HT1080 (cell line): Measurements from ENCODE around the gene TAF3. TPM values are rescaled to one million over a fixed set of nuclear protein-coding genes. Genes with fewer than 3 reads are reported as not detected.
A peak's percentile ranks its signal among the peaks of the same experiment; 100 is the strongest.
"Not testable (repeated sequence)": the region's sequence is repeated elsewhere in the genome, so short reads cannot be mapped to it uniquely, and the experiment has no call there.

Experiments used
- DNase-seq: peaks from one replicate; pipeline ENCODE4 v3.0.0-alpha.2; 2015; ENCODE audit warnings: low read depth
- total RNA-seq: library from RNA; depleted of rRNA; stranded (reverse); fragments of >200 nt; shearing (Covaris generic); gene quantifications from 2 replicates; pipeline ENCODE4 v1.2.3, GENCODE V29; 2014

Gene TAF3
- total RNA-seq, 1 experiment from 2014 or later, result 3.1 TPM

DNA sequence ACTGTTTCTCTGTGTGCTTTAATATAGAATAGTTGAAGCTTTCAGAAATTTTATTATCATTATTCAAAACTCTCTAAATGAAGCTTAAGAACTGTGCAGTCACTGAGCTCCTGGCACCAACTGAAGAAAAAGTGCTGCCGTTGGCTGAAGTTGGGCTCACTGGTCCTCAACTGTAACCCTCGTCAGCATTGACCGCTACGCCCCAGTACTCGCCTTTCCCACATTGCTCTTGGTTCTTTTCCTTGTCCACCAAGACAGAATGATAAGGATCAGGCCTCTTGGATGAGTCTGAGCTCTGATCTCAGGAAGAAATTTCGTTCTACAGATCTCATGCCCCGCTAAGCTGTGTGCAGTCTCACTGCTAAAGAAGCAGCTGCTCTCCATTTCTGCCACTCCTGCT, 7.9 kb upstream of the TAF3 start:
- DNase-seq, result no peak

DNA sequence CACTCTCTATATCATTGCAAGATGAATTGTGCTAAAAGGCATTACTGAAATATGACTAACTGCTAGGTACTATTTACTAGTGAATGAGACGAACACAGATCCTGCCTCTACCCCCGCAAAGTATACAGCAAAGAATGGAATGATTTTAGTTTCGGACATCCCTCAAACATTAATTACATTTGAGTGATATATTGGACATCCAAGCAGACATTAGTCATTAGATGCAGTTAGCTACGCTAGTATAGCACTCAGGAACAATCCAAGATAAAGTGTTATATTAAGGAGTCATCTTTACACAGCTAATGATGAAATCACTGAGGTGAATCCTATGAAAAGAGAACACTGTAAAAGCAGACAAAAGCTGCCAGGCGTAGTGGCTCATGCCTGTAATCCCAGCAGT, 7.3 kb upstream of the TAF3 start:
- DNase-seq, result no peak

DNA sequence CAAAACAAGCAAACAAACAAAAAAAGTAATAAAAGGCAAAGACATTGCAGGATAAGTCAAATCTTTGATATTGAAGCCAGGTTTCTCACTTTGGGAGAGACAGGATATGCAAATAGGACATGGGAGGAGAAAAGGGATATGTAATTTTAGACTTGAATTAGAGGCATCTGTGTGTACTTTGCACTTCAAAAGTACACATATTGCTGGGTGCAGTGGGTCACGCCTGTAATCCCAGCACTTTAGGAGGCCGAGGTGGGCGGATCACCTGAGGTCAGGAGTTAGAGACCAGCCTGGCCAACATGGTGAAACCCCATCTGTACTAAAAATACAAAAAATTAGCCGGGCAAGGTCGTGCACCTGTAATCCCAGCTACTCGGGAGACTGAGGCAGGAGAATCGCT, 6.6 kb upstream of the TAF3 start:
- DNase-seq, result not testable (repeated sequence)

DNA sequence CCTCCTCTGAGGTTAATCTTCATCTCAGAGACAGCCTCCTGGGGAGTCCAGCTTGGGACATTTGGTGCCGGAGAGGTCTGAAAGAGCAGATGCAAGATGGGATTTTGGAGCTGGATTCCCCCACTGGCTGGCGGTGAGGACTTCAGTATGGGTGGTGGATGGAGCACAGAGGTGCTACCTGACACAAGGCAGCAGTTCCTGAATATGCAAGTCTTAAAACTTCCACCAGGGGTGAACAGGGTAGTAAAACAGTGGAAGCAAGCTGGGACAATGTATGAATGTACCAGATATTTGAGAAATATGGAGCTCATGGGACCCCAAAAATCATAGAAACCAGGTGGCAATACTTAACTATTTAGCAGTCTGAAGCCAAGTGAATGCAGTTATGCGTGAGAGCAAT, 4.8 kb upstream of the TAF3 start:
- DNase-seq, result no peak

DNA sequence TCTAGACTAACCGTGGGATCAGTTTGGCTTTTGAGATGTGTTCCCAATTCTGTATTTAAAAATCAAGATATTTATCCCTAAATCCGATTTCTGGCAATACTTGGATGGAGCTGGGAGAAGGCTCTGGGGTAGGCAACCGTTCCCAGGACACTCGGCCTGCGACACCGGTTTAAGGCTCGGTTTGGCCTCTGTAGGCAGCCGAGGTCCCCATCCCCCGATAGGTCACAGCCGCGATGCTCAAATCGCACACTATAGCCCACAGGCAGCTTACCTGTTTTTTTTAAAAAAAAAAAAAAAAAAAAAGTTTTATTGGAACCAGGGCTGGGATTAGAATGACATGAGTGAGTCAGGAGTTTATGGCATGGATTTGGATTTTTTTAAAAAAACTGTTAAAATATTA, 729 bp upstream of the TAF3 start:
- no peak for DNase-seq

DNA sequence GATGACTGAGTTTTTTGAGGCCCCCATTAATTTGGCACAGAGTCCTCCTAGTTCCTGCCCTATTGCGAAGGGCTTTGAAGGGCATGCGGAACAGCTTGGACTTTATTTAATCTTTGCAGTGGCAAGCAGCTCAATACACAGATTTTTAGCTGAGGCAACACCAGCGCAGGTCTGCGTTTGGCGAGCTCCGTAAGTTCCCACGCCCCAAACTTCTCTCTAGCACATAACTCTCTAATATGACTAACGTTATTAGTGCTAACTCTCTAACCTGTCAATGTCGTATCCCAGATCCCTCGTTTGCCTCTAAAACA, 366 bp upstream of the TAF3 start:
- DNase-seq, result no peak

DNA sequence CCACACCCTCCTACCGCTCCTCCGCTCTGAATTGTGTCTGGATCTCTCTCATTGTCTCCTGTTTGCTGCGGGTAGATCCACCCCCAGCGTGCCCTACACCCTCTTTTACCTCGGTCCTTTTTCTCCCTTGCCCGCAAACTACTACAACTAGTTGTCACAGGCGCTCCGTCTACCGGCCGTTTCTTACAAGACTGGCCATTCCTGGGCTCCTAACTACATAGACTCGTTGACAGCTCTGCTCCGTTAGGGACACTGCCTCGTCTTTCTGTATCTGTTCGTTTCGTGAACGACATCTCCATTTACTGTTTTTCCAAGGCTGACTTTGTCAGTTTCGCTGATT, 786 bp downstream of the TAF3 start:
- peak; percentile 42 for DNase-seq

DNA sequence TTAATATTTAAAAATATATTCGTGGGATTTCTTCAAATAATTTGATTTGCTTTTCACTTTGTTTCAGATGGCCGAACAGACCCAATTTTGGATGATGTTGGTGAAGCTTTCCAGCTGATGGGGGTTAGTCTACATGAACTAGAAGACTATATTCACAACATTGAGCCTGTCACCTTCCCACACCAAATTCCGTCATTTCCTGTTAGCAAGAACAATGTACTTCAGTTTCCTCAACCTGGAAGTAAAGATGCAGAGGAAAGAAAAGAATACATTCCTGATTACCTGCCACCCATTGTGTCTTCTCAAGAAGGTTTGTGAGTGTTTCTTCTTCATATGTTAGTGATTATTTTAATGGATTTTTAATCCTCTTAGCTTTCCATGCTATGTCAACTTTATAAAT, 5.9 kb downstream of the TAF3 start:
- no peak for DNase-seq

DNA sequence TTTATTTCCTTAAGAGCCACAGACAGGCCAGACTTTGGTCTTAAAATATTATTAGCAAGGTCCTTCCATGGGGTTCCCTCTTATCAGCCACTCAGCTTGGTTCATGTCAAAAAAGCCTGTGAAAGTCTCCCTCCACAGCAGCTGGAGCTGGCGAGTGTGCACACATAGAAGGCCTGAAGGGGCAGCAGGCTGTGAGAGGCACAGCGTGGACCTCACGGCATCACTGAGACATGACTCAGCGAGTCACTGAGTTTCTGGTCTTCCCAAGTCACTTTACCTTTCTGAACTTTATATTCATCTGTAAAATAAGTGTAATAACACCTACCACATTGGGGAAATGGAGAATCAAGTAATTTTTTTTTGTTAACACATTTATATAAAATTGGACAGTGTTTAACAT, 8.7 kb downstream of the TAF3 start:
- DNase-seq, result peak; percentile 65

DNA sequence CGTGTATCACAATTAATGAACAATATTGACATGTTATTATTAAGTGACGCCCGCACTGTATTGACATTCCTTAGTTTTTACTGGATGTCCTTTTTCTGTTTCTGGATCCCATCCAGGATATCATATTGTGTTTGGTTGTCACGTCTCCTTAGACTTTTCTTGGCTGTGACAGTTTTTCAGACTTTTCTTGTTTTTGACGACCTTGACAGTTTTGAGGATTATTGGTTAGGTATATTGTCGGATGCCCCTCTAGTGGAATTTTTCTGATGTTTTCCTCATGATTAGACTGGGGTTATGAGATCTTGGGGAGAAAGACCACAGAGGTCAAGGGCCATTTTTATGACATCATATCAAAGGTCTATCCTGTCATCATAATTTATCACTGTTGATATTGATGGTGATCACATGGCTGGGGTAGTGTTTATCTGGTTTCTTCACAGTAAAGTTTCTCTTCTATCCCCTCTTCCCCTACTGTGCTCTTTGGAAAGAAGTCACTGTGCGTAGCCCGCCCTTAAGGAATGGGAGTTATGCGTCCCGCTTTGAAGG, 11.1 kb downstream of the TAF3 start:
- no peak for DNase-seq

DNA sequence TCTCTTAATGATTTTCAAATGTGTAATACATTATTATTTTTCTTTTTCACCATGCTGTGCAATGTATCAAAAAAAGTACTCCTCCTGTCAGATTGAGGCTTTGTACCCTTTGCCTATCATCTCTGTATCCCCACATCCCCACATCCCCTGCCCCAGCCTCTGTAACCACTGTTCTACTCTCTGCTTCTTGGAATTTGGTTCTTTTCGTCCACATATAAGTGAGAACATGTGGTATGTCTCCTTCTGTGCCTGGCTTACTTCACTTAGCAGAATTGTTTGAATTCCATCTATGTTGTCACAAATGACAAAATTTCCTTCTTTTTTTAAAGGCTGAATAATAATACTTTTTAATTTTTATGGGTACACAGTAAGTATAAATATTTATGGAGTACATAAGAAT, 13.8 kb downstream of the TAF3 start:
- DNase-seq, result no peak

DNA sequence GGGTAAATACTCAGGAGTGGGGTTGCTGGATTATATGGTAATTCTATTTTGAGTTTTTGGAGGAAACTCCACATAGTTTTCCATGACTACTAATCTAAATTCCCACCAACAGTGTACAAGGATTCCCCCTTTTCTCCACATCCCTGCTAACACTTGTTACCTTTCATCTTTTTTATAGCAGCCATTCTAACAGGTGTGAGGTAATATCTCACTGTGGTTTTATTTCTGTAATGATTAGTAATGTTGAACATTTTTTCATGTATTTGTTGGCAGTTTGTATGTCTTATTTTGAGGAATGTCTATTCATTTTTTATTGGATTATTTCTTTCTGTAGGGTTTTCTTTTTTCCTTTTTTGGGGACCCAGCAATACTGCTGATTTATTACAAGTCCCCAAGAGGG, 14.9 kb downstream of the TAF3 start:
- DNase-seq, result no peak

DNA sequence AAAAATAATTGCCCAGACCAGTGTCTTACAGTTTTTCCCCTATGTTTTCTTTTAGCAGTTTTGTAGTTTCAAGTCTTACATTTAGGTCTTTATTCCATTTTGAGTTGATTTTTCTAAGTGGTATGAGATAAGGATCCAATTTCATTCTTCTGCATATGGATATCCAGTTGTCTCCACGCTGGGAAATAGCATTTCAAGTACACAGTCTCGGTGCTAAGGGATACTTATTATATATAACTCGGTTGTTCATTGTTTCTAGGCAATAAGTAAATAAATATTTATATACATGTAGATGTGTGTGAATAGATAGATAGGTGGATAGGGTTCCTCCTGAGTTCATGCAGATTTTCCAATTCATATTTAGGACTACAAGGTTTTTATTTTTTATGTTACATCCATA, 16.0 kb downstream of the TAF3 start:
- DNase-seq, result no peak

DNA sequence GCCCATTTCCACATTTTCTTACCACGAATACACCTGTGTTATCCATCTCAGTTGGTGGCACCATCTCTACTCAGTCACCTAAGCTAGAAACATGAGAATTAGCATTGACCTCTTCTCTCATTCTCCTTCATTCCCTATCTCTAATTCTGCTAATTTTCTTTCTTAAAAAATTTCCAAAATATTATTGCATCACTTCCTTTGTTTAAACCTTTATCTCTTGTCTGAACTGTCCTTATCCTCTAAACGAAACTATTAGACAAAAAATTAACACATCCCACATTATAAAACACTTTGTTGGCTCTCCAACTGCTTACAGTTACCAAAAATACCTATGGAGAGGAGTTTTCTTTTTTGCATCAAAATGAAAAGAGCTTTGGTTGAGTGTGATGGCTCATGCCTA, 18.3 kb downstream of the TAF3 start:
- no peak for DNase-seq

DNA sequence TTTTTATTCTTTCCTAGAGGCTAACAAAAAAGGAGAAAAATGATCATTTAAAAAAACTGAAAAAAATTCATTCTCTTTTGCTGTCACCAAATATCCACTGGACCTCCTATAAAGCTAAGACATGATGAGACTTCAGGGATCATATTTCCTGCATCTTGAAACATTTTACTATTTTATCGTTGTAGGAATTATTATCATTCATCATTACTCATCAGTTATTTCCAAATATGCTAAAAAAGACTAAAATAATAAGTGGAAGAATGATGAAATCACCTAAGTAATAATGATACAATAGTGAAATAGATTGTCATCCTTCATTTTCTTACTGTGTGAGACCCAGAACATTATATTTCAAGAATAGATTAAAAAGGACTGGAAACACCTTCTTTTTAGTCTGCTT, 28.3 kb downstream of the TAF3 start:
- DNase-seq, result no peak

DNA sequence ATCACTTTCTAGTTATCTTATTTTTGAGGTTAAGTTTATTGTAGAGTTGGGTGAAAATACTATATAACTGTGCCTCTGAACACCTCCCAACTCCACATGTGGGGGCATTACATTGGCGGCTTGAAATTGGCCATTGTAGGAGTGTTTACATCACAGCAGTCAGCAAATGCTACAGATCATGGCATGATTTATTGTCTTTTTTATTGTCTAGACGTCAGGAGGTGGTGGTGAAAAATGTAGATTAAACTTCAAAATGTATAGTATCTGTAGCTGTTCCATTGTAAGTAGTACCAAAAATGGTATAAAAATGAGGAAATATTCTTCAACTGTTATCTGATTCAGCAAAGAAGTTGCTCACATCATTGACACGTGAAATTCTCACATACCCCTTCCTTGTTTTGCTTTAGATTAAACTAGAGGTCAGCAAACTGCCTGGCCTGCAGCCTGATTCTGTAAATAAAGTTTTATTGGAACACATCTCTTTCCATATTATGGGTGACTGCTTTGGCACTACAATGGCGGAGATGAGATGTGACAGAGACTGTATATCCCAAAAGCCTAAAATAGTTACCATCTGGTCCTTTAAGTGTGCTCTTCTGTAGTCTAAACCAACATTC, 35.0 kb downstream of the TAF3 start:
- no peak for DNase-seq

DNA sequence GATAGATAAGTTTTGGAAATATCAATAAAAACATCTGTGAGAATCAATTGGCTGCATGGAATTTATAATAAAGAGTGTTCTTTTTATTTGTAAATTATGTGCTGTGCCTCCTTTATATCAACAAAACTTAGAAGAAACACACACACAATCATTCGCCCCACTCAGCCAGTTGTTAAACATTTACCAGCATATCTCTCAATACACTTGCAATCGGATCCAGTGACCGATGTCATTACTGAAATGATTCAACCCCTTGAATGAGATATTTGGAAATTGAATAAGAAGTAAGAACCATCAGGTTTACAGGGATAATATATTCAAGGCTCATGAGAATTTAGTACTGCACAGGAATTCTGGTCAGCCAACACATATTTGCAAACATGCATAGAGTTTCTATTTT, 35.6 kb downstream of the TAF3 start:
- DNase-seq, result no peak

DNA sequence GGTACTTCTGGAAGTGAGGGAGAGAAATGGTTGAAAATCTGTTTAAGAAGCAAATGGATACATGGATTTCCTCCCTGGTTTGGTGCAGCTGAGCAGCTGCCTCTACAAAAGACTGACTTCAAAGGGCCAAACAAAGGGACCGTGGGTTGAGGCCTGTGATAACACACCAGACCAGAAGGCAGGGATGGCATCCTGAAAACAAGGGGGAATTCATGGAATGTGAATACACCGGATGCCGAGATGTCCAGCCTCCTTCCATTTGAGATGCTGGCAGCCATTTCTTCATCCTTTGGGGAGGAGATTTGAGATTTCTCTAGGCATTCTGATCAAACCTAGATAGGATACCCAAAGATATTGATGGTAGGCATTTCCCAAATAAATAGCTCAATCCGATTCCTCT, 36.9 kb downstream of the TAF3 start:
- no peak for DNase-seq

DNA sequence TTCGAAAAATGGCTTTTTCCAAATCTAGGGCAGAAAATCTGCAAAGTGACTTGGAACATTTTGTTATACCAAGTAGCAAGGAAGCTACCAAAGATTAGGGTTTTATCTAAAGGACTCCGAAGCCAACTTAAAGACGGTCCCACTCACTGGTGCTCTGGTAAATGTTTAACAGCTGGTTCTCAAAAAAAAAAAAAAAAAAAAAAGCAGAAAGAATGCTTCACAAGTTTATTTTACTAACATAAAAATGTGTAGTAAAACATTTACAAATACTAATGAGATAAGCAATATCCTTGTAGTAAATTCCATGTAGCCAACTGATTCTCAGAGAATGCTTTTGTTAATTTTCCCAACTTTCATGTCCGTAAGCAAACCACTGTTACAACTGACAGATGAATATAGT, 38.4 kb downstream of the TAF3 start:
- DNase-seq, result no peak

DNA sequence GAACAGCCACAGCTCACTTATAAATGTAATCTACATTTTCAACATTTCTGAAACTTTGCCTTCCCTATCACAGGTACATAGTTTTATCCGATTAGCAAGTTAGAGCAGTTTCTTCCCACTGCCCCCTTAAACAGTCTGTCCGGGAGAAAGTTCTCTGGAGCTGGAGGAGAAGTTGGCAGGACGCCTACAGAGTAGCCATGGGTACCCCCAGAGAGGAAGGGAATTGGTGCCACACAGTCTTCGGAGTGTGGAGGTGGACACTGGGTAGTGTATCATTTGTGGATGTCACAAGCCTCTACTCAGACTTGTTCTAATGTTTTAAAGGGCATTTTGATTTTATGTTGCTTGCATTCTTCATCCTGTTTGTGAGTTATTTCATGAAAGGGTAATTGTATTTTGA, 39.0 kb downstream of the TAF3 start:
- DNase-seq, result no peak

DNA sequence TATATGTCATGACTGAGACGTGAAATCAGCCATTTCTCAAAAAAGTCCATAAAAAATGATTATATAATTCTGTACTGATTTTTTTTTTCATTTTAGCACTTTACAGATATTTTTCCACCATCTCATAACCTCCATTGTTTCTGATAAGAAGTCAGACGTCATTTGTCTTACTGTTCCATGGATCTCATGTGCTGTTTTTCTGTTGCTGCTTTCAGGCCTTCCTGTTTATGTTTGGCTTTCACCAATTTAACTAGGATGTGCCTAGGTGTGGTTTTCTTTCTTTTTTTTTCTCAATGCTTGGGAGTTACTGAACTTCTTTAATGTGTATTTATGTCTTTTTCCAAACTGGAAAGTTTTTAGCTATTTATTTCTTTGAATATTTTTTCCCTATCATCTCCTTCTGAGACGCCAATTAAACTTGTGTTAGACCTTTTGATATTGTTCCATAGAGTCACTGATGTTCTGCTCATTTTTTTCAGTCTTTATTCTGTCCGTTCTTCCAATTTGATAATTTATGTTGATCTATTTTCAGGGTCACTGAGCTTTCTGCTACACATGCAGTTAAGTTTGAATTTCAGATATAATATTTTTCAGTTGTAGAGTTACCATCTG, 43.3 kb downstream of the TAF3 start:
- no peak for DNase-seq

DNA sequence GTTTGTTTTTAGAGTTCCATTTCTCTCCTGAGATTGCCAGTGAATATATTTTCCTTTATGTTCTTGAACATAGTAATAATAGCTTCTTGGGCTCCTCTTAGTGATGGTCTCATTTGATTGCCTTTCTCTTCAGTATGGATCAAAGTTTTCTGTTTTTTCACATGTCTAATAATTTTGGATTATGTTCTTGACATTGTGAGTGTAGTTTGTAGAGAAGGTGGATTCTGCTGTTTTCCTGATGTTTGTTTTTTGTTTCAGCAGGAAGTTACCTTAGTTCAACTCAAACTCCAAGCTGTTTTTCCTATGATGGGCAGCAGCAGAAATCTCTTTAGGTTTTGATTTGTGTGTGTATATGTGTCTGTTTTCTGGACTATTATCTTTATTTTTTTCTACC, 43.8 kb downstream of the TAF3 start:
- no peak for DNase-seq

DNA sequence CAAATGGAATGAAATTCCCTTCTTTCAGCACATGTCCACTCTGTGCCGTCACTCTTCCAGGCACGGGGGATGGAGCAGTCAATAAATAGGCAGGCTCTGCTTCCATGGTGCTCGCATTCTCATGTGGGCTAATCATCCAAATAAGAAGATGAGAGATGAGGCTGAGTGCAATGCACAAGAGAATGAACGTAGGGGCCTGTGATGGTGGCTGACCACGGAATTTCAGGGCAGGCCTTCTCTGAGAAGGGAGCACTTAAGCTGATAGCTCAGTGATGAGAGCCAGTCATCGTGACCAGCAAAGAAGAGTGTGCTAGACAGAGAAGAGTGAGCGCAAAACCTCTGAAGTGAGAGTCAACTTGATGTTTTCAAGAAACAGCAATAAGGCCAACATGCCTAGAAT, 47.9 kb downstream of the TAF3 start:
- no peak for DNase-seq

DNA sequence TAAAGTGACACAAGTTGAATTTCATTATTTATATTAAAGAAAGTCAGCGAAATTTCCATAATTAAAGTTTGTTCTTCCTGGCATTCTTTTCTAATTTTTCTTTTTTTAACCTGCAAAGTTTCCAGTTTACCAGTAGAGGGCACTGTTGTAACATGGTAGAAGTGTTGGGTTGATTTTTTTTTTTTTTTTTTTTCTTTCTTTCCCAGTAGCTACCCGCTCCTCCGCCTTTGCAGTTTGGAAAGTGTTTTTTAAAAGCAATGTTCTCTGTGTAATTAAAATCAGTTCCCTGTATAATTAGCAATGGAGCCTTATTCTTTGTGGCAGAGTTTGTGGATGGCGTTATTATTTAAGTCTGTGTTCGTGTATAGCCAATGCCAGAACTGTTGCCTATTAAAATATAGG, 53.7 kb downstream of the TAF3 start:
- peak; percentile 11 for DNase-seq
